Measurements from ENCODE around the gene TTC21B. TPM values are rescaled to one million over a fixed set of nuclear protein-coding genes. Genes with fewer than 3 reads are reported as not detected.

Gene TTC21B
- total and polyA plus RNA-seq, 4 donors: 21.3 to 79.2 (median 28.7) TPM

DNA sequence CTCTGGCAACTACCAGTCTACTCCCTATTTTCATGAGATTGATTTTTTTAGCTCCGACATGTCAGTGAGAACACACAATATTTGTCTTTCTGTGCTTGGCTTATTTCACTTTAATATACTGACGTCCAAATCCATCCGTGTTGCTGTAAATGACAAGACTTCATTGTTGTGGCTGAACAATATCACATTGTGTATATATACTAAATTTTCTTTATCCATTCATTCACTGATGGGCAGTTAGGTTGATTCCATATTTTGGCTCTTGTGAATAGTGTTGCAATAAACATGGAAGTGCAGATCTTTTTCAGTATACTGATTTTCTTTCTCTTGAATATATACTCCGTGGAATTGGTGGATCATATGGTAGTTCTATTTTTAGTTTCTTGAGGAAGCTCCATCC is 5.8 kb upstream of the TTC21B start:
- 63% methylated on average over 1 of the region's 4 CpGs for WGBS (ENCODE audit: insufficient coverage)
- no peak for DNase-seq (ENCODE audit: low read depth in 4 of 6, low spot score in 6 of 6)

DNA sequence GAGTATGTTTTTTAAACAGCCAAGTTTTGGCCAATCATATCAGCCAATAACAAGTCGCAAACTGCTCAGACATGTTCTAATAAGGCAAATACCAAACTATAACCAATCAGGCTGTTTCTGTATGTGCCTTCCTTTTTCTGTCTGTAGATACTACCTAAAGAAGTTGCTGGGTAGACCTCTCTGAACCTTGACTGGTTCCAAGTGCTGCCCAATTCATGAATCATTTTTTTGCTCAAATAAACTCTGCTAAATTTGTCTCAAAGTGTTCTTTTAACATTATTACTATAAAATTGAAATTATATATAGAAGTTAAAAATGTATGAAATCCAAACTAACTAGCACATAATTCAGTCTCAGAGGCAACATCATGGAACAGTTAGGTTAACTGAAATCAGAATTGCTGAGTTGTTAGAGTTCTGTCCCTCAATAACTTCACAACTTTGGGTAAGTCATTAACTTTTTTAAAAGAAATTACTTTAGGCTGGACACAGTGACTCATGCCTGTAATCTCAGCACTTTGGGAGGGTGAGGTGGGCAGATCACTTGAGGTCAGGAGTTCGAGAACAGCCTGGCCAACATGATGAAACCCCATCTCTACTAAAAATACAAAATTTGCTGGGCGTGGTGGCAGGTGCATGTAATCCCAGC is 4.9 kb upstream of the TTC21B start:
- Histone ChIP-seq H3K36me3 (ENCODE audit: control insufficient read depth, insufficient read depth, low read length) (no peaks in the 10 kb centered on the region), H3K9me3 (ENCODE audit: control insufficient read depth, insufficient read depth, low read length) (no peaks in the 10 kb centered on the region), H3K27ac (ENCODE audit: low read depth, low read length) (no peak overlapping the region), H3K4me3 (ENCODE audit: low read depth, low read length) (no peak overlapping the region), H3K27me3 (ENCODE audit: control insufficient read depth, insufficient read depth, low read length) (no peaks in the 10 kb centered on the region), H3K4me1 (ENCODE audit: control insufficient read depth, insufficient read depth, low read length) (no peaks in the 10 kb centered on the region)
- WGBS (ENCODE audit: insufficient coverage): 100% methylated on average over 1 of the region's 3 CpGs
- DNase-seq (ENCODE audit: low read depth in 4 of 6, low spot score in 6 of 6): no peak

More for the DNA sequence above, 5.8 kb upstream of the TTC21B start:
- no peaks in the 10 kb centered on the region for H3K36me3 ChIP-seq (ENCODE audit: control insufficient read depth, insufficient read depth, low read length)
- H3K4me3 ChIP-seq (ENCODE audit: low read depth, low read length): no peak overlapping the region
- H3K9me3 ChIP-seq (ENCODE audit: control insufficient read depth, insufficient read depth, low read length): no peaks in the 10 kb centered on the region
- H3K27ac ChIP-seq (ENCODE audit: low read depth, low read length): no peak overlapping the region
- H3K4me1 ChIP-seq (ENCODE audit: control insufficient read depth, insufficient read depth, low read length): no peaks in the 10 kb centered on the region
- no peaks in the 10 kb centered on the region for H3K27me3 ChIP-seq (ENCODE audit: control insufficient read depth, insufficient read depth, low read length)

GRCh38 chr2:165957030-165957675 is 3.6 kb upstream of the TTC21B start:
- Histone ChIP-seq H3K36me3 (ENCODE audit: control insufficient read depth, insufficient read depth, low read length) (no peaks in the 10 kb centered on the region), H3K9me3 (ENCODE audit: control insufficient read depth, insufficient read depth, low read length) (no peaks in the 10 kb centered on the region), H3K4me3 (ENCODE audit: low read depth, low read length) (no peak overlapping the region), H3K4me1 (ENCODE audit: control insufficient read depth, insufficient read depth, low read length) (no peaks in the 10 kb centered on the region), H3K27ac (ENCODE audit: low read depth, low read length) (no peak overlapping the region), H3K27me3 (ENCODE audit: control insufficient read depth, insufficient read depth, low read length) (no peaks in the 10 kb centered on the region)
- 87% methylated on average over 53 of the region's 60 CpGs for WGBS (ENCODE audit: insufficient coverage)
- DNase-seq (ENCODE audit: low read depth in 4 of 6, low spot score in 6 of 6): no peak

- Histone ChIP-seq H3K36me3 (ENCODE audit: control insufficient read depth, insufficient read depth, low read length) (no peaks in the 10 kb centered on the region), H3K27me3 (ENCODE audit: control insufficient read depth, insufficient read depth, low read length) (no peaks in the 10 kb centered on the region), H3K4me1 (ENCODE audit: control insufficient read depth, insufficient read depth, low read length) (peaks cover 4% of the 10 kb centered on the region), H3K27ac (ENCODE audit: low read depth, low read length) (peak overlapping the region; percentile 88), H3K9me3 (ENCODE audit: control insufficient read depth, insufficient read depth, low read length) (no peaks in the 10 kb centered on the region), H3K4me3 (ENCODE audit: low read depth, low read length) (peak overlapping the region; percentile 79)
- no peak for DNase-seq (ENCODE audit: low read depth in 4 of 6, low spot score in 6 of 6)
- WGBS (ENCODE audit: insufficient coverage): 0% methylated on average over 24 of the region's 24 CpGs
These were observed 296 bp downstream of the TTC21B start for GRCh38 chr2:165953306-165953654.

- peak in 1 of 6 donors; percentile 32 for DNase-seq (ENCODE audit: low read depth in 4 of 6, low spot score in 6 of 6)
- H3K4me1 ChIP-seq (ENCODE audit: control insufficient read depth, insufficient read depth, low read length): peaks cover 4% of the 10 kb centered on the region
- no peaks in the 10 kb centered on the region for H3K9me3 ChIP-seq (ENCODE audit: control insufficient read depth, insufficient read depth, low read length)
- H3K36me3 ChIP-seq (ENCODE audit: control insufficient read depth, insufficient read depth, low read length): no peaks in the 10 kb centered on the region
- 50% methylated on average over 1 of the region's 4 CpGs for WGBS (ENCODE audit: insufficient coverage)
- peak overlapping the region; percentile 88 for H3K27ac ChIP-seq (ENCODE audit: low read depth, low read length)
- peak overlapping the region; percentile 79 for H3K4me3 ChIP-seq (ENCODE audit: low read depth, low read length)
- no peaks in the 10 kb centered on the region for H3K27me3 ChIP-seq (ENCODE audit: control insufficient read depth, insufficient read depth, low read length)
These were observed 800 bp downstream of the TTC21B start for GRCh38 chr2:165952741-165953211.

- DNase-seq (ENCODE audit: low read depth in 4 of 6, low spot score in 6 of 6): no peak
- 0% methylated on average over 1 of the region's 1 CpG for WGBS (ENCODE audit: insufficient coverage)
- peak overlapping the region; percentile 1 for H3K4me3 ChIP-seq (ENCODE audit: low read depth, low read length)
- no peaks in the 10 kb centered on the region for H3K36me3 ChIP-seq (ENCODE audit: control insufficient read depth, insufficient read depth, low read length)
- peaks cover 4% of the 10 kb centered on the region for H3K4me1 ChIP-seq (ENCODE audit: control insufficient read depth, insufficient read depth, low read length)
- no peak overlapping the region for H3K27ac ChIP-seq (ENCODE audit: low read depth, low read length)
- no peaks in the 10 kb centered on the region for H3K9me3 ChIP-seq (ENCODE audit: control insufficient read depth, insufficient read depth, low read length)
- H3K27me3 ChIP-seq (ENCODE audit: control insufficient read depth, insufficient read depth, low read length): no peaks in the 10 kb centered on the region
These were observed 1.5 kb downstream of the TTC21B start for GRCh38 chr2:165952085-165952484.

GRCh38 chr2:165950438-165950837 is 3.1 kb downstream of the TTC21B start:
- no CpG with 5 or more reads among the region's 3 CpGs for WGBS (ENCODE audit: insufficient coverage)
- Histone ChIP-seq H3K4me1 (ENCODE audit: control insufficient read depth, insufficient read depth, low read length) (peaks cover 4% of the 10 kb centered on the region), H3K36me3 (ENCODE audit: control insufficient read depth, insufficient read depth, low read length) (peaks cover 4% of the 10 kb centered on the region), H3K4me3 (ENCODE audit: low read depth, low read length) (no peak overlapping the region), H3K27ac (ENCODE audit: low read depth, low read length) (no peak overlapping the region), H3K27me3 (ENCODE audit: control insufficient read depth, insufficient read depth, low read length) (no peaks in the 10 kb centered on the region), H3K9me3 (ENCODE audit: control insufficient read depth, insufficient read depth, low read length) (no peaks in the 10 kb centered on the region)
- no peak for DNase-seq (ENCODE audit: low read depth in 4 of 6, low spot score in 6 of 6)

DNA sequence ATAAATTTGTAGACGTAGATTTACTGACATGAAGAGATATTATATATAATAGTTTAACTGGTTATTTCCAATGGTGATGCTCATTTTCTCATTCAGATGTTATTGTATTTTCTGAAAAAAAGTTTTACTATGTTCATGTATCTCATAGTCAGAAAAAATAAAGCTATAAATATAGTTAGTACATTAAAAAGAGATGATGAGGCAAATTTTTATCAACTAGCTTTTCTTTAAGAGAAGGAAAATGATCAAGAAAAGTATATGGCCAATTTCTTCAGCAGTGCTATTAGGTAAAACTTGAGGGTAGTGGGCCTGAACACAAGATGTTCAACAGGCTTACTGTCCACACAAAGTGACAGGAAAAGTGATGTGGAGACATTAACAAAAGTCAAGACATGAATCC is 11.7 kb downstream of the TTC21B start:
- H3K36me3 ChIP-seq (ENCODE audit: control insufficient read depth, insufficient read depth, low read length): peaks cover 20% of the 10 kb centered on the region
- no peak overlapping the region for H3K4me3 ChIP-seq (ENCODE audit: low read depth, low read length)
- DNase-seq (ENCODE audit: low read depth in 4 of 6, low spot score in 6 of 6): no peak
- H3K27ac ChIP-seq (ENCODE audit: low read depth, low read length): no peak overlapping the region
- no peaks in the 10 kb centered on the region for H3K27me3 ChIP-seq (ENCODE audit: control insufficient read depth, insufficient read depth, low read length)
- no peaks in the 10 kb centered on the region for H3K9me3 ChIP-seq (ENCODE audit: control insufficient read depth, insufficient read depth, low read length)
- H3K4me1 ChIP-seq (ENCODE audit: control insufficient read depth, insufficient read depth, low read length): no peaks in the 10 kb centered on the region
- no CpG with 5 or more reads among the region's 1 CpG for WGBS (ENCODE audit: insufficient coverage)

- H3K27ac ChIP-seq (ENCODE audit: low read depth, low read length): no peak overlapping the region
- no peak overlapping the region for H3K4me3 ChIP-seq (ENCODE audit: low read depth, low read length)
- no CpG with 5 or more reads among the region's 1 CpG for WGBS (ENCODE audit: insufficient coverage)
- no peaks in the 10 kb centered on the region for H3K4me1 ChIP-seq (ENCODE audit: control insufficient read depth, insufficient read depth, low read length)
- H3K27me3 ChIP-seq (ENCODE audit: control insufficient read depth, insufficient read depth, low read length): no peaks in the 10 kb centered on the region
- no peaks in the 10 kb centered on the region for H3K9me3 ChIP-seq (ENCODE audit: control insufficient read depth, insufficient read depth, low read length)
- peaks cover 15% of the 10 kb centered on the region for H3K36me3 ChIP-seq (ENCODE audit: control insufficient read depth, insufficient read depth, low read length)
- DNase-seq (ENCODE audit: low read depth in 4 of 6, low spot score in 6 of 6): no peak
These were observed 15.3 kb downstream of the TTC21B start for GRCh38 chr2:165938237-165938636.

Data from spinal cord (tissue), 10 donors.